NCI-H1436 (cell line): ENCODE measurements around the gene PLD5.
A peak's percentile ranks its signal among the peaks of the same experiment; 100 is the strongest.
"Not testable (repeated sequence)": the region's sequence is repeated elsewhere in the genome, so short reads cannot be mapped to it uniquely, and the experiment has no call there.

Experiments
- DNase-seq: peaks from one replicate; lab custom pipeline; 2025; lab: John Stamatoyannopoulos, UW

PLD5 gene

DNA sequence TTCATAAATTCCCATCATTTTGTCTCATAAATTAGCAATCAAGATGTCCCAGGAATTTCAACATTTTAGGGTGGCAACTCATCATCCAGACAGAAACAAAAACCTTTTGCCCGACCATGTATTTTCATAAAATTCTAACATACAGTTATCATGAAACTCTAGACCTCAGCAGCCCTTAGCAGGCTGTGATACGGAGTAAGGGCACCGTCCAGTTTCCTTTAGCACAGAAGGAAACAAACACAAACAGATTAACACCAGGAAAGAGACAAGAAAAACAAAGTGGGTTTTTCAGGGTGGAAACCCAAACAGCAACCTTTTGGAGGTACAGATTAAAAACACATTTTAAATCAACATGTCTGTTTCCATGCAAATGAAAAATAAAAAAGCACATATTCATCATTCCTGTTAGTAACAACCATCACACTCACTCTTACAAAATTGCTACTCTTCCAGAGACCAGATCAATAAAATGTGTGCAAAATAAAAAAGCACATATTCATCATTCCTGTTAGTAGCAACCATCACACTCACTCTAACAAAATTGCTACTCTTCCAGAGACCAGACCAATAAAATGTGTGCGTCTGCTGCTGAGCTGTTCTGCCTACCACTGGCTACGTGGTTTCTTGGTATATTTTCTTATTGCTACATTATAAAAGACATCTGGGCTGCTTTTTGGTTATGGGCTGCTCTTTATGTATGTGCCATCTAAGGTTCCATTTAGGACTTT, 241.6 kb downstream of the PLD5 start:
- not testable (repeated sequence) for DNase-seq

DNA sequence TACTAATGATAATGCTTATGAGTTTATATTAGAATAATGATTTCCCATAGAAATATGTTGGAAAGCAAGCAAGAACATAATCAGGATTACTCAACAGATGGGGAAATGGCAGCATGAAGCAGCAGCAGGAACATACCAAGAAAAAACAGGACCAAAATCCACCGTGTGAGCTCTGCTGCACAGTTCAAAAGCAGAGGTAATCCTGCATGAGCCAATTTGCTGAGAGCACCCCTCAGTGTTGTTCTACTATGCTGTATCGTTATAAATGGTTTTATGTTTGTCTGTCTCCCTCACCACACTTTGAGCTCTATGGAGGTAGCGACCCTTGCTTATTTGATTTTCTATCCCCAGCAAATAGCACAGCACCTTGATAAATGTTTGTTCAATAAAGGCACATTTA, 246.1 kb downstream of the PLD5 start:
- DNase-seq, result not testable (repeated sequence)

DNA sequence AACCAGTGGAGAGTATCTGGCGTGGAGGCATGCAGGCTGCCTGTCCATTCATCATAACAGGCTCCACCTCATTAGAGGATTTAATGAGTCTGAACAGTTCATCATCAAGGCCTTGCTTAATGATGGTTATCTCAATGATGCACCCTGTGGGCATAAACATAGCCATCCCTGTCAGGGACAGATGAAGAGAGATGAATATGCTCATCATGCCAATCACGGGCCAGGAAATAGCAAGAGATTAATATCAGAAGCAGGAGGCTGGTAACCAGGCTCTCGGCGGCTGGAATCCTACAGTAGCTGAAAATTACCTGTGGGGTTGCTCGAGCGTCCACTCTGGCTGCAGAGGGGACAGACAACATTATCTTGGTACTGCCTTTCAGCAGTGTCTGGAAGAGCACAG, 247.7 kb downstream of the PLD5 start:
- not testable (repeated sequence) for DNase-seq

DNA sequence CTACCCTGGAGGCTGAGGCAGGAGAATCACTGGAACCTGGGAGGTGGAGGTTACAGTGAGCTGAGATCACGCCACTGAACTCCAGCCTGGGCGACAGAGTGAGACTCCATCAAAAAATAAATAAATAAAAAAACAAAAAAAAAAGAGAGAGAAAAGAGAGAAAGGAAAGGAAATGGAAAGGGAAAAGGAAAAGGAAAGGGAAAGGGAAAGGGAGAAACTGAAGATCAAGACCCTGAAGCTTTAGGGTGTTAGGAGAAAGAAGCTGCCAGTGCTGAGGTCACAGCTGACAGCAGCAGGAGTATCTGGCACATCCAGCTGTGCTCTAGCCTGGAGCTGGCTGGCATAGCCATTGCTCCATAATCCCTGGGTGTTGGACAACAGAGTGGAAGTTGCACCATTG, 257.5 kb downstream of the PLD5 start:
- DNase-seq, result not testable (repeated sequence)

DNA sequence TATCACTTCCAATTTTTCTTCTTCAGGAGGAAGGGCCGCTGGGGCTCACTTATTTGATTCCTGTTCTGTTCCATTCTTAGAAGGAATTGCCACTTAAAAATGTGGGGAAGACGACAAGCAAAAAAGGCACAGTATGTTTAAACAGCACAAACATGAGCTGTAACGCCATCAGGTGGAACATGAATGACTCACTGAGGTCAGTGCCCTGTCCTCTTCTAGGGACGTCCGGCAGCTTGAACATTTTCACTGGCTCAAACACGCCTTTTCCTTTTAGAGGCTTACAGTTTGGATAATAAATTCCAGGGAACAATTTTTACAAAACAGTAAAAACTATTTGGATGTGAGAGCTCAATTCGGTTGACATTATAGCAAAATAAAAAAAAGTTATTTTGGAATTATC, 260.1 kb downstream of the PLD5 start:
- not testable (repeated sequence) for DNase-seq

DNA sequence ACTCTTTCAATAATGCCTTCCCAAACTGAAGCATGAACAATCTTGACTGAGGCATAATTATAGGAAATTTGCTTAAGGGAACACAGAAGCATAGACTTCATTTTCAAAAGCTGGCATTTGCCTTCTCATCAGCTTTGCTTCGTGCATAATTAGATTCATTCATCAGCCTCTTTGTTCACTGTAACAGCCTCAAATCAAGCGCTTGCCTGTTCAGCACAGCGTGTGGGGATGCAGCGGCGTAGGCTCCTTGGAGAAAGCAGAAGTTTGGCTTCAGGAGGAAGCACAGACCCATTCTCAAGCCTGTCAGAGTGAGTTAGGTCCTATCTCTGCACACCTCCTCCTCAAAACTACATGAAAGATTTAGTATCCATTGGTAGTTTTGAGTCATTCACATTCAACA, 279.2 kb downstream of the PLD5 start:
- DNase-seq, result peak; percentile 68

DNA sequence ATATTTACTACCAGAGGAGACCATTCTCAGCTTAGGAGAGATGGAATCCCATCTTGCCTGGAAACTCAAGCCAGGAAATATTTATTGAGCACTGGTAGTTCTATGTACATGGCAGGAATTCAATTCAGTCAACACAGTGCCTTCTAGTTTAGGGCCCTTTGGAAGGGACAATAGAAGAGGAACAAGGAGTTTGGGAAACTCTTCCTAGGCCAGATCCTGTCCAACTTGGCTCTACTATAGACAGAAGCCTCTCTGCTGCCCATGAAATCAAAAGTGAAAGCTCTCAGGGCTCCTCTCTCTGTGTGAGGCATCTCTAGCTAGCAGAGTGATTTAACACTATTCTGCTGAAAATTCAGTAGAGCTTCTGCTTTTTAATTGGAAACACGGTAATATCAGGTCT, 281.0 kb downstream of the PLD5 start:
- DNase-seq, result no peak

DNA sequence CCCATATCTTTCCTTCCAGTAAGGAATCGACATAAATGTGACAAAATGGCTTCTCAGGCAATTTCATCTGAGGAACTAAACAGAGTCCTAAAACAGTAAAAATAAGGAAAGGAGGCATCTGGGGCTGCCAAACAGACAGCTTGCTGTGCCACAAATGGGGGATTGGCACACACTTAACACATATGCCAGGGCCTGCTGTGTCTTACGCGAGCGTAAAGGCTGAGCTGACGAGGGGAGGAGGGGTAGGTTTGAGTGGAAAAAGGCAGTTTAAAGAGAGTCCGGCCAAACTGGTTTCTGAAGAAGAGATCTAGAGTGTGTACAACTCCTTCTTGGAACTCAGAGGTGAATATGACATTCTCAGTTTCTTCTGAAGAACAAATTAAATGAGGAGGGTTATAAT, 281.5 kb downstream of the PLD5 start:
- DNase-seq, result no peak

DNA sequence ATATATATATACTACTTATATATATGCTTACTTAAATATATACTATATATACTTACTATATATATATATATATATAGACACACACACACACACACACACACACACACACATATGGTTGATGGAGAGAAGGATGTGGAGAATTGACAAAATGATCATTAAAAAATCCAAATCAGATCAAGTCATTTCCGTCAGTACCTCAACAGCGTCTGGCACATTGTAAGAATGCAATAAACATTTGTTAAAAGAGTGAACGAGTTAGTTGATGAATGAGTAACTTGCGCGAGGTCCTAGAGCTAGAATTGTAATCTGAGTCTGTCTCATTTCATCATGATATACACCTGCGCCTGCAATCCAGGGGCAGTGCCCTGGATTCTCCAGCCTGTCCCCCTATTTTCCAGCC, 282.6 kb downstream of the PLD5 start:
- DNase-seq, result no peak

DNA sequence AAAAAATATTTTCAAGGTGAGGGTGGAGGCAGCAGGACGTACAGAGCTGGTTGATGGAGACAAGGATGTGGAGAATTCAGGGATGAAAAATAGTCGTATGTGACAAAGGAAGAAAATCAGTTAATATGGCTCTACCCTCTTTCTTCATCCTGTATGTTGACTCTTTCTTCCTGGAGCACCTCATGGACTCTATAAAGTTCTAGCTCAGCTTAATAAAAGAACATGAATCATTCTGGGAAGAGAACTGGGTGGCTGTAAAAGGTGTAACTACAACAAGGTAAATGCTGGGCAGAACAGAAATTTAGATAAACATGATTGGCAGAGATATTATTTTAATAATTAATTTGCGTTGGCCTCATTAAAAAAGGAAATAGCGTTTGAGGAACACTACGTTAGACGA, 283.8 kb downstream of the PLD5 start:
- DNase-seq, result no peak

DNA sequence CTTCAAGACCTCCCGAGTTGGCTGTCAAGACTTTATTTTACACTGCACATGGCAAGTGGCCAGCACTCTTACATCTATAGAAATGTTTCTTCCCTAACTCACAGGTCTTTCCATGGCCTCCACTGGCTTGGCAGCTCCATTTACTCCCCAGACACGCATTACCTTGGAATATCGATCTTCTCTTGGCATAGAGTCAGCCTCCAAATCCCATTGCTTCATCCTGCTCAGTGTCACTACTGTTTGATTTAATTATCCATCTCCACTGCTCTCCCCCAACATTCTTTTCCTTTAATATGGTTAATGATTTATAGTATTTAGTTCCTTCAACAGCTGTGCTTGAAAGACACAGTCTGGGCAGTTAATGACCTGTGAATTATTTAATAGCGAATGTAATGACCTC, 284.4 kb downstream of the PLD5 start:
- DNase-seq, result no peak

DNA sequence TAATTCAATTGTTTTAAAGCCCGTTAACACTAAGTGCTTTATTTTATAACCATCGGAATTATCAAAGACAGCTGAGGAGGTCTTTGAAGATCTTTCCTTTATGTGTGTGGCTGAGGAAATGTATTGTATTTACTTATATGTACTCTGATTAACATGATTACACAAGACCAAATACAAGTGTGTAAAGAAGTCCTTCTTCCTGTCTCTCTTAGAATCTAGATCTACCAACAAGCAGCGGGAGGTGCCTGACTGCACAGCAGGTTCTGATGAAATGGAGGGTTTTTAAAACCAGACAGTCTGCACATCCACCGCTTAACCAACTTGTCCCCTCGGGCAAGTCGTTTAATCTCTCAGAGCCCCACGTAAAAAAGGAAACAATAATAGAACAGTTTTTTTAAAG, 285.1 kb downstream of the PLD5 start:
- no peak for DNase-seq

DNA sequence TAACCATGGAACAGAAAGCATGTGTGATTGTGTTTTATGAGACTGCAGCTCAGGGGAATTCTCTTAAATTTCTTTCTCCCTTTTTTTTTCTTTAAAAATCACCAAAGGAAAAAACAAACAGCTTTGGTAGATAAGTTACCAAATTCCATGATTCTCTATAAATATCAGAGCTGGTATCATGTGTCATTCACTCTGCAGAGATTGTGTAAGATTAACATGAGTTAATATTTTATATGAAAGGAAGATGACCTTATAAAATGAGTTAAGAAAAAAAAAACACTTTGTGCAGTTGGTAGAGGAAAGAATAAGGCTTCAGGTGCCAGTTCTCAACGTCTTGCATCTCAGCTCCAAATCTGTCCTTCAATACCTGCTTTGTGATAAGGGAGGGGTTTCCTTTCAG, 287.4 kb downstream of the PLD5 start:
- no peak for DNase-seq

DNA sequence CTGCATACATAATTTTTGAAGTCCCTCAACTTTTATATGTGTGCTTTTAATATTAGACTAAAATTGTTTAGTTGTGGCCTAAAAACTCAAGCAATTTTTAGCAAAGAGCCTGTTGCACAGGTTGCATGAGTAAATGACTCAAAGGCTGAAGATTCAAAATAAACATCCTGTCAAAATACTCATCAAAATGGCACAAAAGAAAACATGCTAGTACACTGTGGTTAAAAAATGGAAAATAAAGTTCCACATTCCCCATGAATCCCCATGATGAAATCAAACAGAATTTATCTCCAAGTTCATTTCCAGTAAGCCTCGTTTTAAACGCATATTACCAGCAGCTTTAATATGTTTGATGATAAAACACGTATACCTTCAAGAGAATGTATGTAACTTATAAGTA, 295.5 kb downstream of the PLD5 start:
- DNase-seq, result no peak

DNA sequence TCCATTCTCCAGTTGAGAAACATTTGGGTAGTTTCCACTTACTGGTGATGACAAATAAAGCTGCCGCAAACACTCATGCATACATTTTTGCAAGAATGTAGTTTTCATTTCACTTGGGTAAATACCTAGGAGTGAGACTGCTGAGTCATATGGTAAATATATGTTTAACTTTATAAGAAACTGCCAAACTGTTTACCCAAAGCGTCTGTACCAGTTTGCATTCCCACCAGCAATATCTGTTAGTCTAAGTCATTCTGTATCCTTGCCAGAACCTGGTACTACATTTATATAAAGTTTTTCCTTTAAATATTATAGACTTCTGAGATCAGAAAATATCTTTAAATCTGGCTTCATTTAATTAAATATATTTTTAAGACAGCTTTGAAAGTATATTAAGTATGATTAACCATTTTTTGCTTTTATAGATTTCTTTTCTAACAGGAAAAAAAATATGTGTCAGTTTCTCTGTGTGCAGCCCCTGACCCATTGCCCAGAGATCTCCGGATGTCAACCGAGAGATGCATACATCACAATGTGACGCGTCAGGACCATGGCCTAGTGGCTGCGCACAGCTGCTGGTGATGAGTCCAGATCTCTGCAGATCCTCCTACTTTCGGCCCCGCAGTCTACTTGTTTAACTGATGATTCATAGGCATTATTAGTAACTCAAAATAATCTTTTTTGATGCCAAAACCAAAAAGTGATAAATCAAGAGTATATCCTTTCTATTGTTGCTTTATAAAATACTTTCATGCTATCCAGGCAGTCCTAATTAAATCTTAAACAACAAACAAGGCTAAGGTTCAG, 298.5 kb downstream of the PLD5 start:
- DNase-seq, result no peak

DNA sequence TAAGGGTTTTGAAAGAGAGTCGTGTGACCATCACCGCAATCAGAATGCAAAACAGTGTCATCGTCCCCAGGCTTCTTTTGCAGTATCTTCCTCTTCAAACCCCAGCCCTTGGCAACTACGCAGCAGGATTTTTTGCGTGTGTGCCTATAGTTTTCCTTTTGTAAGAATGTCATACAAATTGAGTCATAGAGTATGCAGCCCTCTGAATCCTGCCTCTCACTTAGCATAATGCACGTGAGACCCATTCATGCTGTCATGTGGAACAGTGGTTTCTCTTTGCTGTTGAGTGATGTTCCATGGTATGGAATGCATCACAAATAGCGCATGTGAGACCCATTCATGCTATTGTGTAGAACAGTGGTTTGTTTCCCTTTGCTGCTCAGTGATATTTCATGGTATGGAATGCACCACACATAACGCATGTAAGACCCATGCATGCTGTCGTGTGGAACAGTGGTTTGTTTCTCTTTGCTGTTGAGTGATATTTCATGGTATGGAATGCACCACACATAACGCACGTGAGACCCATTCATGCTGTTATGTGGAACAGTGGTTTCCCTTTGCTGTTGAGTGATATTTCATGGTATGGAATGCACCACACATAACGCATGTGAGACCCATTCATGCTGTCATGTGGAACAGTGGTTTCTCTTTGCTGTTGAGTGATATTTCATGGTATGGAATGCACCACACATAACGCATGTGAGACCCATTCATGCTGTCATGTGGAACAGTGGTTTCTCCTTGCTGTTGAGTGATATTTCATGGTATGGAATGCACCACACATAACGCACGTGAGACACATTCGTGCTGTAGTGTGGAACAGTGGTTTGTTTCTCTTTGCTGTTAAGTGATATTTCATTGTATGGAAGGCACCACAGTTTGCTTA, 299.4 kb downstream of the PLD5 start:
- DNase-seq, result not testable (repeated sequence)

DNA sequence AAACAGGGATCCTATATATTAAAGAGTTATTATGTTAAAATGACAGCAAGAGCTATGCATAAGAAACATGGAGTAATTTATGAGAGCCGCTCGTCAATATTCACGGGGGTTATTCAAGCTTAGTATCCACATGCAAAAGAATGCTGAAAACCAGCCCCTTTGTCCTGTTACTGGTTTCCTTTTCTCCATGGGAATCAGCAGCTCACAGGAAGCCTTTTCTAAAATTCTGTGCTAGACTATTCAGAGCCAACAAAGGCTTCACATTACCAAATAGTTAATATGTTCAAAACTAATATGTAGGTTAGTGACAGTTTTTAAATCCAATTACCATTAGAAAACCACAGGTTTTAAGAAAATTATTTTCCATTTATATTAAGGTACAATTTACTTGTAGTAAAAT, 300.0 kb downstream of the PLD5 start:
- no peak for DNase-seq

DNA sequence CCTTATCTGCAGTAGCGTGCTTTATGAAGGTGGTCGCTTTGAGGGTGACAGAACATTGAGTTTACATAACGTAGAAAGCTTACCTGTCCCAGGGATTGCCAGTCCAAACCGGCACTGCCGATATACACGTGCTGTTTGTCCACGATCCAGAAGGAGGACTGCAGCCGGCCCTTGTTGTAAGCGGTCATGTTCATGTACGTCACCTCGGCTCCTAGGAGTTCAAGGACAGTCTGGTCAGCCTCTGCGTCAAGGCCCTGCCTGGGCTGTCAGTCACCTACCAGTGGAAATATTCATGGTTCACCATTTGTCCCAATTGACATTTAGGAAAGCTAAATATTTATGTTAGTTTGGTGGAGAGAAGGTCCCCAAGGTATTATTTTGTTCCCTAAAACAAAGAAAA, 304.6 kb downstream of the PLD5 start:
- no peak for DNase-seq

DNA sequence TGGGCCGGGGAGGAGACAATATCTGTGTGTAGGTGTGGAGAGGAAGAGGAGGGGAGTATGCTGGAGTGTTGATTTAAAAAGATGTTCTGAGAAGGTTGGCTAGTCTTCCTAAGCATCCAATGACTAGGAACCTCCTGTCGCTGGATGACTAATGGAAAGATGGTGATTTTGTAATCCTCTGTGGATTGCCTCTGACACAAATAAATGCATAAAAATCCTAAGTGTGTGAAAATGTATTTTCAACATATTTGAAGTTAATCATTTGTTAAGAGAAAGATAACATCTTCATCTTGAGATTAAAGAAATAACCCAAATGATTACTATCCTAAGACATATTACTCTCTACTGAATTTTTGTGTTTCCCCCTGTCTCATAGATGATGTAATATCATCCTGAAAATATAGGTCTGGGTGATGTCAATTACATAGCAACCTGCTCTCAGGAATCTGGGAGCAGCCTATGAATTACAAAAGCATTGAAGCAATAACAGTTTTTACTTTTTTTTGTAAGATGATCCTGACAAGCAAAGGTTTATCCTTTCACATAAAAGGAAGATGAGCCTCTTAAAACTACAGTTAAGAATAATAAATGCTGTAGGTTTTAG, 305.1 kb downstream of the PLD5 start:
- no peak for DNase-seq

DNA sequence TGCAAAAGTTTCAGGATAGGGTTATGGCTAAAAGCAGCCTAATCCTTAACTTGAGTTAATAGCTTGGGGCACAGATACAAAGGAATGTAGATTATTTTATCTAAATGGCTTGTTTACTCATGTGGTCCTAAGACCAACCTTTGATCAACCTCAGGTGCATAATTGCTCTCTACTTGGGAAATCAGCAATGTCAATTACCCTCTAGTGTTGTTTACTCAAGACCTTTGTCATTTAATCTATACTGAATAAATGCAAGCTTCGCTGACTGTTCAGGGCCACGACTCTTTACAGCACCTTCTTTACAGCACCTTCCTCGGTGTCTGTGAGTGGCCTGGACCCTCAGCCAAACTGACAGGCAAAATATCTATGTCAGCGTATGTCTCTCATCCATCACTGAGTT, 308.1 kb downstream of the PLD5 start:
- DNase-seq, result no peak

DNA sequence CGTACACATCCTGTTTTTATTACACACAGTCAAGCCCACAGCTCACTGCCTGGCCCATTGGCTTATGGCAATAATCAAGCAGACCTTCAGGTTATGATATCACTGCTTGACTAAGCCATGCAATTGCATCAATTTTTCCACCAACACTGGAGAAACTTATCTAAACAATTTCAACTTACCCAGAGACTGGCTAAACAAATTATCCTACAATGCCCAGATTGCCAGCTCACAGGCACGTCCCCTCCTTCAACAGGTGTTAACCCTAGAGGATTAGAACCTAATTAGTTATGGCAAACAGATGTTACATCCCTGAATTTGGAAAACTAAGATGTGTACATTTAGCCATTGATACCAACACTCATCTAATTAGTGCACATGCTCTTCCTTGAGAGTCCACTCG, 310.0 kb downstream of the PLD5 start:
- not testable (repeated sequence) for DNase-seq

DNA sequence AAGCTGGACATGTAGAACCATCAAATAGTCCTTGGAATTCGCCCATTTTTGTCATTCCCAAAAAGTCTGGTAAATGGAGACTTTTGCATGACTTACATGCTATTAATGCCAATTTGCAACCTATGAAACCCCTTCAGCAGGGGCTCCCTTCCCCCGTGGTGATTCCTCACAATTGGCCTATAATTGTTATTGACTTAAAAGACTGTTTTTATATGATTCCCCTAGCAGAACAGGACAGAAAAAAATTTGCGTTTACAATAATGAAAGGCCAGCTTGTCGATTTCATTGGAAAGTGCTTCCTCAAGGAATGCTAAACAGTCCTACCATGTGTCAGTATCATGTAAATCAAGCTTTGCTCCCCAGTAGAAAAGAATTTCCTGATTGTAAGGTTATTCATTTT, 311.5 kb downstream of the PLD5 start:
- not testable (repeated sequence) for DNase-seq
